Measurements from ENCODE around the gene RHBDL2. TPM values are rescaled to one million over a fixed set of nuclear protein-coding genes. Genes with fewer than 3 reads are reported as not detected.

RHBDL2 gene
- polyA plus RNA-seq, 3 donors, result 0.34 to 2.3 (median 0.47) TPM

GRCh38 chr1:38892976-38893375, 48.7 kb downstream of the RHBDL2 start:
- WGBS, 3 donors, result 64 to 82% (median 78%) methylated on average over 1 of the region's 1 CpG
- H3K27ac ChIP-seq (ENCODE audit: low read depth, low read length), result no peak overlapping the region

GRCh38 chr1:38891753-38892152, 49.9 kb downstream of the RHBDL2 start:
- no peak overlapping the region for H3K27ac ChIP-seq (ENCODE audit: low read depth, low read length)
- WGBS, 3 donors, result 76 to 91% (median 89%) methylated on average over 1 of the region's 1 CpG

GRCh38 chr1:38889589-38889988, 52.0 kb downstream of the RHBDL2 start:
- H3K27ac ChIP-seq (ENCODE audit: low read depth, low read length), result no peak overlapping the region
- 56 to 72% (median 68%) methylated on average over 5 of the region's 5 CpGs for WGBS, 3 donors

GRCh38 chr1:38888423-38889333, 53.0 kb downstream of the RHBDL2 start:
- WGBS, 3 donors, result 83 to 90% (median 90%) methylated on average over 9 of the region's 9 CpGs
- no peak overlapping the region for H3K27ac ChIP-seq (ENCODE audit: low read depth, low read length)

- H3K27ac ChIP-seq (ENCODE audit: low read depth, low read length), result no peak overlapping the region
- 93 to 97% (median 95%) methylated on average over 2 of the region's 2 CpGs for WGBS, 3 donors
These were observed 56.5 kb downstream of the RHBDL2 start for GRCh38 chr1:38885092-38885491.

- H3K27ac ChIP-seq (ENCODE audit: low read depth, low read length), result no peak within 1 kb of the TSS
These were observed 60.1 kb downstream of the RHBDL2 start, which contains the start of gene GJA9 for GRCh38 chr1:38881487-38881886. GJA9 (minus strand) TSS chr1:38881587; CDS start chr1:38876098, 5,489 bp downstream.

- H3K27ac ChIP-seq (ENCODE audit: low read depth, low read length), result no peak overlapping the region
- WGBS, 3 donors, result 86 to 91% (median 89%) methylated on average over 2 of the region's 2 CpGs
These were observed 65.8 kb downstream of the RHBDL2 start for GRCh38 chr1:38875811-38876210.

GRCh38 chr1:38873027-38873969, 68.3 kb downstream of the RHBDL2 start, which contains the start of gene MYCBP:
MYCBP (minus strand) TSS chr1:38873348; CDS start chr1:38873305, 43 bp downstream.
- 0 to 1% (median 0%) methylated on average over 63 to 69 of the region's 69 CpGs for WGBS, 3 donors
- peak within 1 kb of the TSS; percentile 2 for H3K27ac ChIP-seq (ENCODE audit: low read depth, low read length)

GRCh38 chr1:38872401-38873026, 69.1 kb downstream of the RHBDL2 start:
- peak overlapping the region; percentile 2 for H3K27ac ChIP-seq (ENCODE audit: low read depth, low read length)

GRCh38 chr1:38870996-38871395, 70.6 kb downstream of the RHBDL2 start:
- no peak overlapping the region for H3K27ac ChIP-seq (ENCODE audit: low read depth, low read length)

More at GRCh38 chr1:38872401-38873026, 69.1 kb downstream of the RHBDL2 start:
- WGBS, 3 donors, result 3 to 5% (median 5%) methylated on average over 24 to 25 of the region's 25 CpGs

GRCh38 chr1:38867208-38867607, 74.4 kb downstream of the RHBDL2 start:
- 85 to 93% (median 91%) methylated on average over 8 of the region's 8 CpGs for WGBS, 3 donors
- no peak overlapping the region for H3K27ac ChIP-seq (ENCODE audit: low read depth, low read length)

More at GRCh38 chr1:38870996-38871395, 70.6 kb downstream of the RHBDL2 start:
- WGBS, 3 donors, result 78 to 94% (median 92%) methylated on average over 8 of the region's 8 CpGs

- no peak overlapping the region for H3K27ac ChIP-seq (ENCODE audit: low read depth, low read length)
- 69 to 87% (median 72%) methylated on average over 4 of the region's 4 CpGs for WGBS, 3 donors
These were observed 76.4 kb downstream of the RHBDL2 start for GRCh38 chr1:38865112-38865715.

- no peak overlapping the region for H3K27ac ChIP-seq (ENCODE audit: low read depth, low read length)
- WGBS, 3 donors, result 4 to 12% (median 5%) methylated on average over 6 of the region's 6 CpGs
These were observed 81.2 kb downstream of the RHBDL2 start for GRCh38 chr1:38860454-38860795.

- WGBS, 3 donors, result 0 to 1% (median 1%) methylated on average over 40 to 70 of the region's 70 CpGs
- H3K27ac ChIP-seq (ENCODE audit: low read depth, low read length), result peak within 1 kb of the TSS; percentile 61
These were observed 81.8 kb downstream of the RHBDL2 start, which contains the start of gene RRAGC for GRCh38 chr1:38859561-38860453. RRAGC (minus strand) TSS chr1:38859772; CDS start chr1:38859646, 126 bp downstream.

GRCh38 chr1:38858833-38859560, 82.6 kb downstream of the RHBDL2 start:
- H3K27ac ChIP-seq (ENCODE audit: low read depth, low read length), result peak overlapping the region; percentile 61
- 0 to 1% (median 1%) methylated on average over 41 to 51 of the region's 51 CpGs for WGBS, 3 donors

GRCh38 chr1:38852780-38853179, 88.8 kb downstream of the RHBDL2 start:
- WGBS, 3 donors, result 83 to 87% (median 87%) methylated on average over 4 of the region's 4 CpGs
- no peak overlapping the region for H3K27ac ChIP-seq (ENCODE audit: low read depth, low read length)

Measured in adipose tissue (tissue), 3 donors.